HG02588 (cell line): ENCODE results near the gene C1D.
"Not testable (repeated sequence)": the region's sequence is repeated elsewhere in the genome, so short reads cannot be mapped to it uniquely, and the experiment has no call there.

Experiments
- ATAC-seq: cut with Tn5 transposase; IDR thresholded peaks from one replicate; pipeline ENCODE4 v1.9.1; 2021; ENCODE audit warnings: mild to moderate bottlenecking, moderate library complexity; ENCODE audit not compliant: unreplicated experiment

Gene C1D

DNA sequence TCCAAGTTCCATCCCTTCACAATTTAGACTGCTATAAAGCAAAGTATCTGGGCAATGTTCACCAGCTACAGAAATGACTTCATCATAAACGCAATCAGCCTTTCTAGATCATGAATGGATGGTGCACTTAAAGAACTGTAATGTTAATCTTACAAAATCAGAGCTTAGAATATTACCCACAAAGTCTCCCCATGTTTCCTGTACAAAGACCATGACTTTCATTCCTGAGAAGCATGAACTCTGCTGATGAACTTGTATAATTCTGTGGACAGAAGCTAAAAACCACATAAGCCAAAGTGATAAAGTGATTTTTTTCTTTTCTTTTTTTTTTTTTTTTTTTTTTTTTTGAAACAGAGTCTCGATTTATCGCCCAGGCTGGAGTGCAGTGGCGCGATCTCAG, 53.3 kb downstream of the C1D start:
- ATAC-seq: no peak

GRCh38 chr2:68000170-68000825, 62.5 kb downstream of the C1D start:
- ATAC-seq: no peak

- ATAC-seq: no peak
These were observed 63.5 kb downstream of the C1D start for GRCh38 chr2:67999332-67999731.

DNA sequence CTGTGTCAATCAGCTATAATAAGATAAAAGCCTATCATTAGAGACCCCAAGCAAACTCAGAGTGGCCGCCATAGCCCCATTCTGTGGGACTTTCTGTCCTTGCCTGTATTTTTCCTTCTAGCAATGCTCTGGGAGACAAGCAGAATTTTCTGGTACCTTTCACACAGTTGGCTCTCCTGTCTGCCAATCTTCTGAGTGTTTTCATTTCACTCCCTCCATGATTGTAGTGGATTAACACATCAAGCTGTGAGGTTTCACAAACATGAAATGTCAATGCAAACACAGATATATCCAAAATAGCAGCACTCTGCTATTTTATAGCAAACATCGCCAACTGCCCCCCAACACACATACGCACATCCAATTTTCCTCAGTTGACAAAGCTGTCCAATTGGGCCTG, 64.9 kb downstream of the C1D start:
- no peak for ATAC-seq

GRCh38 chr2:67997528-67997900, 65.3 kb downstream of the C1D start:
- ATAC-seq: no peak

DNA sequence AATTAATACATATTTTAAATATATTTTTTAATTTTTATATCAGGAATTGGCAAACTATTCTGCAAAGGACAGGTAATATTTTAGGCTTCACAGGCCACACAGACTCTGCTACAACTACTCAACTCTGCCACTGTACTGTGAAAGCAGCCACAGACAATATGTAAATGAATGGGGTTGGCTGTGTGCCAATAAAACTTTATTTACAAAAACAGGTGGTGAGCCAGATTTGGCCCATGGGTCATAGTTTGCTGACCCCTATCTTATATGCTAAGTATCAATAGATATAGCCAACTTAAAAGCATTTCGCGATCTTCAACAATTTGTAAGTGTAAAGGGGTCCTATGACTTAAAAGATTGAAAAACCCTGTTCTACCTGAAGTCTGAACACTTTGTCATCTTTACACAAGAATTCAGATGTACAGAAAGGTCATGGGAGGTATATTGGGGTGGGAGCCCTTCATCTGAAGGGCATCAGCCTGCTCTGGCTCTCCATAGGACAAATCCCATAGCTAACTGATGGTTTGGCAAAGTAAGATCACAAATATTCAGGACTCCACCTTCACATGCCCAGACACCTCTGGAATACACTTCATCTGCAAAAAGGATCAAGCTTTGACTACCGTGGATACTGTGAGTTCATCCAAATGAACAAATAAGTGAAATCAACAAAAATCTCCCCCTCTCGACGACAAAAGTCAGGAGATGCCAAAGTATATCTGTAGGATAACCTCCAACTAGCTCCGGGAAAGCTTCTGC, 65.9 kb downstream of the C1D start:
- no peak for ATAC-seq

DNA sequence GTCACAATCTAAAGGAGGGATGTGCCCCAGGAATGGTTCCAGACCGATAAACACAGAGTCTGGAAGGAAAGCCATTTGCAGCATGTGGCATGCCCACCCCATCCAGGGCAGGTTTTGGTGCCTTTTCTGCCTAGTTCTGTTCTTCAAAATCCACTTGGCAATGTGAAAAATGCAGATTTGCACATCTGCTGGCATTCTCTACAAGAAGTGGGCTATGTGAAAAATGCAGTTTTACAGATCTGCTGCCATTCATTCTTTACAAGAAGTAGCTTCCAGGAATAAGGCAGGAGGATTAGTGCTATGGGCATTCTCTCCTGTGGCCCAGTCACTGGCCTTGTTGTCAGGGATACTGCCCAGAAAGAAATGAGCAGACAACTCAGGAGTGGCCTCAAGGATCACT, 68.1 kb downstream of the C1D start:
- no peak for ATAC-seq

DNA sequence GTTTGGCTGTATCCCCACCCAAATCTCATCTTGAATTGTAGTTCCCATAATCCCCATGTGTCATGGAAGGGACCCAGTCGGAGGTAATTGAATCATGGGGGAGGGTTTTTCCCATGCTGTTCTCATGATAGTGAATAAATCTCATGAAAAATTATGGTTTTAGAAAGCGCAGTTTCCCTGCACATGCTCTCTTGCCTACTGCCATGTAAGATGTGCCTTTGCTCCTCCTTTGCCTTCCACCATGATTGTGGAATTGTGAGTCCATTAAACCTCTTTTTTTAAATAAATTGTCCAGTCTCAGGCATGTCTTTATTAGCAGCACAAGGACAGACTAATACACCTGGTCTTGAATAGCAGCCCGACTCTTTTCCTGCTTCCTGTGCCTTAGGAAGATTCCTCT, 68.7 kb downstream of the C1D start:
- ATAC-seq: not testable (repeated sequence)

DNA sequence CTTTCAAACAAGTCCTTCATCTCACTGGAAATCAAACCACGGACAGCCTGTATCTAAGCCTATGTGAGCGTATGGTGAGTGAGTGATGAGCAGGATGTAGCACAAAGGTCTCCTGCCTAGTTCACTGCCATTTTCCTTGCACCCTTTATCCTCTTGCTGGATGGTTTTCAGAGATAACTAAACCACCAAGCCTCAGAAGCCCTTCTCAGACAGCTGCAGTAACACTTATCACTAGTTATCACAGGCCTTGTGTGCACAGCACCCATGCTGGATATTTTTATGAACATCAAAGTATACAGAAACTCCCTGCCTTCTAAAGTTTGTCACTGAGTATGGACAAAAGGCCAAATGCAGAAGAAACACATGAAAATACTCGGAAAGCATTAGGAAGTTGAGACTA, 69.5 kb downstream of the C1D start:
- no peak for ATAC-seq

GRCh38 chr2:67991456-67991855, 71.3 kb downstream of the C1D start:
- no peak for ATAC-seq
